IPS-20b (cell line): ENCODE results near the gene MYO18B.

Source experiments
- H3K27ac ChIP-seq: one replicate; pipeline ENCODE4 v1.5.1; 2013; ENCODE audit warnings: low read length
- H3K27me3 ChIP-seq: 2 replicates; pipeline ENCODE4 v1.6.1; 2013; ENCODE audit warnings: mild to moderate bottlenecking, low read length, inconsistent platforms; ENCODE audit not compliant: insufficient read depth
- H3K36me3 ChIP-seq: 2 replicates; pipeline ENCODE4 v1.6.1; 2013; ENCODE audit warnings: low read depth, mild to moderate bottlenecking, inconsistent platforms, low read length, moderate library complexity; ENCODE audit not compliant: insufficient read depth
- H3K4me1 ChIP-seq: 2 replicates; pipeline ENCODE4 v1.6.1; 2013; ENCODE audit warnings: mild to moderate bottlenecking, control low read depth, inconsistent platforms, low read length, moderate library complexity; ENCODE audit not compliant: insufficient read depth
- H3K4me3 ChIP-seq: 2 replicates; pipeline ENCODE4 v1.5.1; 2013; ENCODE audit warnings: mild to moderate bottlenecking, low read length, inconsistent platforms
- H3K9ac ChIP-seq: 2 replicates; pipeline ENCODE4 v1.6.1; 2013; ENCODE audit warnings: low read depth, mild to moderate bottlenecking, inconsistent platforms, low read length, moderate library complexity
- H3K9me3 ChIP-seq: 2 replicates; pipeline ENCODE4 v1.6.1; 2013; ENCODE audit warnings: mild to moderate bottlenecking, low read depth, low read length, inconsistent platforms; ENCODE audit not compliant: insufficient read depth

The MYO18B gene

DNA sequence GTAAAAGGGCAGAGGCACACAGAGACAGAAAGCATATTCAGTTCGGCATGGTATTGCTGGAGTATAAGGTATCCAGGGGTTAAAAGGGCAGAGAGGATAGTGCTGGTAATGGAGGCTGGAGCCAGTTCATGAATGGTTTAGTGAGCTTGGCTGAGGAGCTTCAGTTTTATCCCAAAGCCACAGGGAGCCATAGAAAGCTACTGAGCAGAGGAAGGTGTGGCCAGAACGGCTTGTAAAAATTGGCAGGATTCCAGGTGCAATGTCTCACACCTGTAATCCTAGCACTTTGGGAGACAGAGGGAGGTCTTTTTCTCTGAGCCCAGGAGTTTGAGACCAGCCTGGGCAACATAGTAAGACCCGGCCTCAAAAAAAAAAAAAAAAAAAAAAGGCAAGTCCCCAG lies 186.1 kb downstream of the MYO18B start:
- peak overlapping the region; percentile 61; the same call in 1 of the 2 replicates for H3K9ac ChIP-seq
- peaks cover 3% of the 10 kb centered on the region; the same call in 1 of the 2 replicates for H3K27me3 ChIP-seq
- peaks cover 40% of the 10 kb centered on the region; the same call in 1 of the 2 replicates for H3K4me1 ChIP-seq
- no peaks in the 10 kb centered on the region for H3K9me3 ChIP-seq
- H3K36me3 ChIP-seq: no peaks in the 10 kb centered on the region
- H3K4me3 ChIP-seq: peak overlapping the region; percentile 42
- peak overlapping the region; percentile 20 for H3K27ac ChIP-seq

DNA sequence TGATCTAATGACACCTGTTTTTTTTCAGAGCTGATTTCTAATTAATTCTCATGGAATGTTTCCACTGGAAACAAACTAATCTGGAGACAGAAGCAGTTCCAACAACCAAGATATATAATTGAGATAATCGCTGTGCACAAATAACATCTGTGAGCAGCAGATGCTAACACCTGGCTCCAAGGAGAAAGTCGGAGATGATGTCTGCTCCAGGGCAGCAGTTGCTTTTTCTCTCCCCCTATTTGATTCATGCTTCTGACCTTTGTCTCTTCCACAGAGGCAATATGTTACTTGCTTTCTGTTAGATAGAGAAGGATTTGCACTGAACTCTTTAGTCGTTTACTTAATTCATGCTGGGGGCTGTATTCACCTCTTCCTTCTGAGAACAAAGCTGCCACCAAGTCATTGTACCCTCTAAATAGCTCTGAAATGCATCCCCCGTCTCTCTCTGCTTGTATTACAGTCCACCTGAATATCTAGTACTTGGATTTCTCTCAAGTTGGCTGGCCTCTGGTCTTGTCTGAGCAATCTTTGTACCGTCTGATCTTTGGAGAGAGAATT lies 187.4 kb downstream of the MYO18B start:
- Histone ChIP-seq H3K9me3 (no peaks in the 10 kb centered on the region), H3K4me3 (peak overlapping the region; percentile 20; the same call in 1 of the 2 replicates), H3K27ac (no peak overlapping the region), H3K36me3 (no peaks in the 10 kb centered on the region), H3K27me3 (no peaks in the 10 kb centered on the region), H3K4me1 (peaks cover 37% of the 10 kb centered on the region; the same call in 1 of the 2 replicates), H3K9ac (peak overlapping the region; percentile 11; the same call in 1 of the 2 replicates)

DNA sequence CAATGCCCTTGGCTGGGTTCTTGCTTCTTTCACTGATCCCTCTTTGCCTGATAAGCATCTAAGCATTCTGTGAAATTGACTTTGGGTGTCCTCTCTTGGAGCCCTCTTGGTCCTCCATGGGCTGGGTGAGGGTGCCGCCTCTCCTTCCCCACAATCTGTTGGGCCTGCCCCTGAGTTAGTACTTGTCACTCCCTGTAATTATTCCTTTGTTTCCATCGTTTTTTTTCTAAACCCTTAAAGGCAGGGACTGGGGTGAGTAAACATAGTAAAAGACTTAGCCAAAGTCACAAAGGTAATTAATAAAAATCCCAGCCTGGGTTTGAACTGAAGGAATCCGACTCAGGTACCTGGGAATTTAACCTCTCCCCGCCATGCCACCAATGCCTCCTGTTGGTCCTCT lies 188.1 kb downstream of the MYO18B start:
- Histone ChIP-seq H3K4me1 (peaks cover 37% of the 10 kb centered on the region; the same call in 1 of the 2 replicates), H3K4me3 (no peak overlapping the region), H3K9me3 (no peaks in the 10 kb centered on the region), H3K27me3 (no peaks in the 10 kb centered on the region), H3K36me3 (no peaks in the 10 kb centered on the region), H3K9ac (no peak overlapping the region; the same call in 1 of the 2 replicates), H3K27ac (no peak overlapping the region)

- Histone ChIP-seq H3K27ac (no peak overlapping the region), H3K9ac (no peak overlapping the region), H3K9me3 (no peaks in the 10 kb centered on the region), H3K4me3 (no peak overlapping the region), H3K36me3 (no peaks in the 10 kb centered on the region), H3K4me1 (peaks cover 44% of the 10 kb centered on the region; the same call in 1 of the 2 replicates), H3K27me3 (no peaks in the 10 kb centered on the region)
Measured at GRCh38 chr22:25930788-25931310, 188.9 kb downstream of the MYO18B start.

DNA sequence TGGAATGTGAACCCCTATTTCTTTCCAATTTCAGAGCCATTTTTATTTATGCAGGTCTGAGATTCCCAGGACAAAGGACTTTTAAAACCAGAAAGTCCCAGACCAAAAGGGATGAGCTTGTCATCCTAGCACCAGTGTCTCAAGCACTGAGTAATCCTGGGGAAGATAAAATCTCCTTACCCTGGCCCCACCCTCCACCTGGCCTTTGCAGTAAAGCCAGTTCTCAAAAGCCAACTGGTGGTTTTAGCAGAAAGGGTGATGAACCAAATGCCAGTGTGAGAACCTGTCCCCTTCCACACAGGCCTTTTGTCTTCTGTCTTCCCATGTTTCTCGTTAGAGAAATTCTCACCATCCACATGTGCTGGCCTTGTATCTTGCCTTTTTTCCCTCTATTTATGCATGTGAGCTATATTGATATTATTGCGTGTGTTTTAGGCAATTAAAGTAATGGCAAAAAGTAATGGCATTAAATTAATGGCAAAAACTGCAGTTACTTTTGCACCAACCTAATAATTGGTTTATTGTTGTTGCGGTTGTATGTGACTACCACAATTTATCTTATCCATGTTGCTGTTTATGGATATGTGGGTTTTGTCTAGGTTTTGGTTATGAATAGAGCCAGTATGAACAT lies 191.3 kb downstream of the MYO18B start:
- no peaks in the 10 kb centered on the region for H3K27me3 ChIP-seq
- peaks cover 47% of the 10 kb centered on the region; the same call in 1 of the 2 replicates for H3K4me1 ChIP-seq
- H3K9ac ChIP-seq: no peak overlapping the region
- no peaks in the 10 kb centered on the region for H3K36me3 ChIP-seq
- H3K4me3 ChIP-seq: no peak overlapping the region
- H3K27ac ChIP-seq: no peak overlapping the region
- H3K9me3 ChIP-seq: no peaks in the 10 kb centered on the region

- H3K36me3 ChIP-seq: no peaks in the 10 kb centered on the region
- H3K27me3 ChIP-seq: no peaks in the 10 kb centered on the region
- H3K4me1 ChIP-seq: peaks cover 35% of the 10 kb centered on the region; the same call in 1 of the 2 replicates
- no peak overlapping the region for H3K9ac ChIP-seq
- no peak overlapping the region for H3K27ac ChIP-seq
- H3K4me3 ChIP-seq: peak overlapping the region; percentile 37
- no peaks in the 10 kb centered on the region for H3K9me3 ChIP-seq
Measured at GRCh38 chr22:25935266-25936058, 193.5 kb downstream of the MYO18B start.

DNA sequence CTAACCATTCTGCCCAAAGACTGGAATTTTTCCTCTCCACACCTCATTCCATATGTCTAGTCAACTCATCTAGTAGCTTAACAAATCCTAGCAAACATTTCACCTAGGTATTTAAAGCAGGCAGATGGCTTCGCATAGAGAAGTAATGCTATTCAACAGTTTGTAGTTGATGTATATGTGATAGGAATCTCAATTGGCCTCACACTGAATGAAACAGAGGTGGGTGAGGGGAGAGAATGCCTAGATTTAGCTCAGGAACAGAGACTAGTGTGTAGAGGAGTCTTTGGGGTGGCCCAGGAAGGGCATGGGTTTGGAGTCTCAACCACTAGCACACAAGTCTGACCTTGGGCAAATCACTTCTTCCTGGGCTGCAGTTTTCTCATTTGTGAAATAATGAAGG lies 196.2 kb downstream of the MYO18B start:
- no peak overlapping the region for H3K27ac ChIP-seq
- no peaks in the 10 kb centered on the region for H3K36me3 ChIP-seq
- H3K27me3 ChIP-seq: no peaks in the 10 kb centered on the region
- no peak overlapping the region for H3K9ac ChIP-seq
- H3K9me3 ChIP-seq: no peaks in the 10 kb centered on the region; the same call in 1 of the 2 replicates
- no peak overlapping the region for H3K4me3 ChIP-seq
- H3K4me1 ChIP-seq: peaks cover 49% of the 10 kb centered on the region

GRCh38 chr22:25939384-25939783 lies 197.4 kb downstream of the MYO18B start:
- Histone ChIP-seq H3K27me3 (no peaks in the 10 kb centered on the region), H3K4me3 (no peak overlapping the region), H3K9me3 (no peaks in the 10 kb centered on the region; the same call in 1 of the 2 replicates), H3K27ac (no peak overlapping the region), H3K4me1 (peaks cover 43% of the 10 kb centered on the region), H3K9ac (no peak overlapping the region), H3K36me3 (no peaks in the 10 kb centered on the region)

DNA sequence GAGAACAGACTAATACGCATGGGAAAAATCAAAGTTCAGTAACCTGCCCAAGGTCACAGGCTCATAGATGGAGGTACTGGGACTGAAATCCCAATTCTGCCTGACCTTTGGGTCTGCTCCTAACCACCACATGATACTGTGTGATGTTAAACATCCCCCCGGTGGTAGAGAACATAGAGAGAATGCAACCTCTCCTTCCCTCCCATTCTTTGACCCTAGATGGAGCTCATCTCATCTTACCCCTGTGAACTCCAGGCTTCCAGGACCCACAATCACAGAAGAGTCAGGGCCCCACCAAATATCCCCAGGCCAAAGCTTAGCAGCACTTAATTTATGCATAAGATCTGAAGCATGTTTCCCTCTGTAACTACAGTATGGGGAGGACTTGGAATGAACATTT lies 198.5 kb downstream of the MYO18B start:
- Histone ChIP-seq H3K36me3 (no peaks in the 10 kb centered on the region), H3K9me3 (no peaks in the 10 kb centered on the region; the same call in 1 of the 2 replicates), H3K27me3 (no peaks in the 10 kb centered on the region), H3K27ac (no peak overlapping the region), H3K9ac (no peak overlapping the region), H3K4me1 (peaks cover 33% of the 10 kb centered on the region), H3K4me3 (no peak overlapping the region)

- no peak overlapping the region for H3K4me3 ChIP-seq
- H3K27ac ChIP-seq: no peak overlapping the region
- no peaks in the 10 kb centered on the region for H3K36me3 ChIP-seq
- H3K9me3 ChIP-seq: no peaks in the 10 kb centered on the region; the same call in 1 of the 2 replicates
- no peaks in the 10 kb centered on the region for H3K27me3 ChIP-seq
- H3K9ac ChIP-seq: no peak overlapping the region
- H3K4me1 ChIP-seq: peaks cover 24% of the 10 kb centered on the region
Measured at GRCh38 chr22:25941365-25941960, 199.5 kb downstream of the MYO18B start.

DNA sequence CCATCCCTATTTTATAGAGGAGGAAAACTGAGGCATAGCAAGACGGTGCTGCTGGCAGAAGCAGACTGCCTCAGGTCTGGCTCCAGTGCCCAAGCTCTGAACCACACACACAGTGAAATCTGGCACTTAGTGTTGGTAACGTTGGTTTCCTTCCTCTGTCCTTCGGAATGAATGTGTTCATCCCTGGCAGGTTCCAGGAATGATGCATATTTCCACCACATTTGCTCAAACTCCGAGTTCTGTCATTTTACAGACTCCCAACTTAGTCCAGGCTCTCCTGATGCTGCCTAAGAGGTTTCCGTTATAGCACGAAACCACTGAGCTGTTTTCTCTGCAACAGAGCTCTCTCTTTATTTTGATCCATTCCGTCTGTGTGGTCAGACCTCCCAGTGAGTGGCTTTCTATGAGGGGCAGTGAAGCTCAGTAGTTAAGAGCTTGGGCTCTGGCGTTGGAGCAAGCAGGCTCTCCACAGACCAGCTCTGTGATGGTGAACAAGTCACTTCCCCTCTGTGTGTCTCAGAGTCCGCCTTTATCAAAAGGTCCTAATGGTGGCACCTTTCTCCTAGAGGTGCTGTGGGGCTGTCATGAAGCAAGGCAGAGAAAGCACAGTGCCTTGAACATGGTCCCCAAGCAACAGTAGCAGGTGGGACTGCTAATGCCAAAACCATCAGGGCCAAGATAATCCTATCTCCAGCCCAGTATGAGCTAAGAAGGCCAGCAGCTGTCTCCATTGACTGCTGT lies 200.3 kb downstream of the MYO18B start:
- H3K4me1 ChIP-seq: peaks cover 24% of the 10 kb centered on the region
- H3K27me3 ChIP-seq: no peaks in the 10 kb centered on the region
- no peak overlapping the region for H3K4me3 ChIP-seq
- no peaks in the 10 kb centered on the region; the same call in 1 of the 2 replicates for H3K9me3 ChIP-seq
- H3K9ac ChIP-seq: no peak overlapping the region
- H3K27ac ChIP-seq: no peak overlapping the region
- H3K36me3 ChIP-seq: no peaks in the 10 kb centered on the region
